CD4-positive, alpha-beta T cell treated with Interleukin-12 subunit alpha and Interleukin-12 subunit beta, for 1 hour (primary cell): ENCODE data around the gene VPS37D.
A peak's percentile ranks its signal among the peaks of the same experiment; 100 is the strongest.

Experiments
- DNase-seq: peaks from one replicate; pipeline ENCODE4 v3.0.0-alpha.2; 2020

VPS37D gene

DNA sequence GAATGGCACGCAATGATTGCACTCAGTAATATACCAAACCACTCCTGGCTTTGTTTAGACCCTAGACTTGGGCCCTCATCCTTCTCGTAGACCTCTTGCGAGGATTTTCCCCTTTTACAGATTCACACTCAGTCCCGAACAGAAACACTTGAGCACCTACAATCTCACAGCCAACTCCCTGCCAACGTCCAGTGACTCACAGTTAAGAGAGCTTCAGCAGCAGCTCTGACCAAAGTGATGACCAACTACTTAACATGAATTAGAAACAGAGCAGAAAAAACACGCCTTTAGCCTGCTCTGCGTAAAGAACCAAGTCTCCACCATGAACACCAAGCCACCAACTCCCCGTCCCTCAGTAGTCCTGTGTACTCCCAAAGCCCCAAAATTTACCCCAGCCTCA is 13.4 kb downstream of the VPS37D start:
- DNase-seq = no peak

DNA sequence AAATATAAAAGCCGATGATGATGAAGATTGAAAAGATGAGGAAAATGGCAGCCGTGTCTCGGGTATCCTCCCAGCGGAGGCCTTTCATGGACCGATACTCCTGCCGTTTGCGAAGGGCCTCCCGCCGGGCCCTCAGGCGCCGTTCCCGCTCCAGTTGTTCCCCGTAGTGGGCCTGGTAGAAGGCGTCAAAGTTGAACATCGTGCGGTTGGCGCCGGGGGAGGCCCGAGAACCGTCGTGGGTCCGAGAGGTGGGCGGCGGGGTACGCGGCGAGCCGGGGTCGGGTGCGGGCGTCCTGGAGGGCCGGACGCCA is 15.1 kb downstream of the VPS37D start:
- DNase-seq = no peak

DNA sequence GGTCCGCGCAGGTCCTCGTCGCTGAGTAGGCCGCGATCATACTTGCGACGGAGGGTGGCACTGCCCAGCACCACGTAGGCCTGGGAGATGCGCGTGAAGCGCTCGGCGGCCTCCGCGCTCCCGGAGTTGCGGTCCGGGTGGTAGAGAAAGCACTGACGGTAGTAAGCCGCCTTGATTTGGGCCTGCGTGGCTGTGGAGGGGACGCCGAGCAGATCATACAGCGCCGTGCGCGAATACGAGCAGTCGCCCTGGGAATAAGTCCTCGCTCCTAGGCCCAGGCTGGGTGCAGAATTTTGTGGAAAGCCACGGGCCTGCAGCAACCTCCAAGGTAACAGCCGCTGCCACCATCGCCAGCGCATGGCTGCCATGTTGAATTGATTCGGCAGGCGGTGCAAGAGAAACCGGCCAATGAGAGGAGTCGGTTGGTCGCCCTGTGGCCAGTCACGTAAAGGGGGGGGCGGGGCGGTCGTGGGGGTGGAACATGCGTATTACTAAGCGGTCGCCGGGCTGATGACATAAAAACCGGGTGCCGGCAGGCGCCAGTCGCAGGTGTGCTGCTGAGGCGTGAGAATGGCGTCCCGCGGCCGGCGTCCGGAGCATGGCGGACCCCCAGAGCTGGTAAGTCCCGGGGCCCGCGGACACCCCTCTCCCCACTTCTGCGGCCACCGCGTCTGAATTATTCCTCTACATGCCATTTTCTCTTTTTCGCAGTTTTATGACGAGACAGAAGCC is 15.6 kb downstream of the VPS37D start, which contains the start of the genes BUD23 and DNAJC30:
Gene BUD23, plus strand, starts transcription at position 542 of the 732 bp plus-strand sequence. Its CDS starts 29 bp downstream, at position 571.
Gene DNAJC30, minus strand, starts transcription at position 398 of the 732 bp plus-strand sequence. Its CDS starts 30 bp downstream, at position 368.
- peak; percentile 95 for DNase-seq

DNA sequence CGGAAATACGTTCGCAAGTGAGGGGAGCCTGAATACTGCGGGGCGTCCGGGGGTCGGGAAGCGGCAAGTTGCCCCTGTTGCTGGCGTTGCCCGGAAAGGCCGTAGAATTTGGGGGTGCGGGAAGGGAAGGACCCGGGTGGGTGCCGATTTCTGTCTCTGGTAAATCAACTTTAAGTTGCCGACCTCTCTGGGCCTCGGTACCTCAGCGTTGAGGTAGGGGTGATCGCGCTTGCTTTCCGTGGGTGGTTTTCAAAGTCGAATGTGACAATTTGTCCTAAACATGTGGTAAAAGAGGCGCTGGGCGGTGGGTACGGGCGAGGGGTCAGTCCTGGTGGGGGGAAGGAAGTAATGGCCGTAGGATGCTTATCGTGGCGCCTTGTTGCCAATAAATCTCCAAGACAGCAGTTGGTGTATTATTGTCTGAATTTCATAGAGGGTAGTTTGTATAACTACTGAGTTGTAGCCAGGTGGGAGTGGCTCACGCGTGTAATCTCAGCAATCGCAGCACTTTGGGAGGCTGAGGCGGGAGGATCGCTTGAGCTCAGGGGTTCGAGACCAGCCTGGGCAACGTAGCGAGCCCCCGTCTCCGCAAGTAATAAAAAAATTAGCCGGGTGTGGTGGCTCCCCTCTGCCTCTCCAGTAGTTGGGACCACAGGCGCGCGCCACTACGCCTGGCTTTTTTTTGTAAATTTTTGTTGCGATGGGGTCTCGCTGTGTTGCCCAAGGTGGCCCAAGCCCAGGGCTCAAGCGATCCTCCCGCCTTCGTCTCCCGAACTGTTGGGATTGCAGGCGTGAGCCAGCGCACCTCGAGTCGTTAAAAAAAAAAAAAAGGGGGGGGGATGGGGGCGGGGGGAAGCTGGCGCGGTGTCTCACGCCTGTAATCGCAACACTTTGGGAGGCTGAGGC is 16.4 kb downstream of the VPS37D start:
- no peak for DNase-seq

DNA sequence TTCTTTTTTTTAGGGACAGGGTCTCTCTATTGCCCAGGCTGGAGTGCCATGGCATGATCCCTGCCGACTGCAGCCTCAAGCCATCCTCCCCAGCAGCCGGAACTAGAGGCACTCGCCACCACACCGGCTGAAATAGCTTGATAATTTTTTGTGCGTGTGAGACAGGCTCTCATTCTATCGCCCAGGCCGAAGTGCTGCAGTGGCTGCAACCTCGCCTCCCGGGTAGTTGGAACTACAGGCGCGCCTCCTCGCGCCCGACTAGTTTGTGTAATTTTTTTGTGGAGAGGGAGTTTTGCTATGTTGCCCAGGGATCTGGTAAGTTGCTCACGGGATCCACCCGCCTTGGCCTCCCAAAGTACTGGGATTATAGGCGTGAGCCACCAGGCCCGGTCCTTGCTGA is 17.7 kb downstream of the VPS37D start:
- no peak for DNase-seq

DNA sequence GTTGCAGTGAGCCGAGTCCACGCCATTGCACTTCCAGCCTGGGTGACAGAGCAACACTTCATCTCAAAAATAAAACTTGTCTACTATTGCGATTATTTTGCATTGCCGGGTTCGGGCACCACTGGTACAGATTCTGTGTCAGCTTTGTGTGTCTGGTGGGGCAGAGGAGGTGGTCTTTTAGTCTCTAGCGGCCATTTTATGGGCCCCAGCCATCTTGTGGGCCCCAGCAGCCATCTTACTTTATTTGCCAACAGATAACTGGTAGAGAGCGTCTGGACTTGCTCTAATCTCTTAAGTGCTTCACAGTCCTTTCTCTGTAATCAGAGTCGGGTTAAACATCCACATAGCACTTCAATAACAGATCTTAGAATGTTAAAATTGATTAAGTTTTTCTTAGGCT is 20.7 kb downstream of the VPS37D start:
- DNase-seq = no peak

DNA sequence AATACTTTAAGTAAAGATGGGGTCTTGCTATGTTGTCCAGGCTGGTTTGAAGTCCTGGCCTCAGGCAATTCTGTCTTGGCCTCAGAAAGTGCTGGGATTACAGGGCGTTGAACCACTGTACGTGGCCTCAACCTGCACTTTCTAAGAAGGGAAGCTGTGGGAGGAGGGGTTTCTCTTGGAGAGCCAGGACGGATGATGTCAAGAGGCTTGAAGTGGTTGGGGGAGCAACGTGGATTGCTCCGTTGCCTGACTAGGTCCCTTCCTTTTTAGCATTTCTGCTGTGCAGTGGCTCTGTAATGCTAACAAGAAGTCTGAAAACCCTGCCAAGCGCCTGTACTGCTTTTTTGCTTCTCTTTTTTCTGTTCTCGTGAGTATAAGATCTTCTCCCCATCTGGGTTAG is 23.0 kb downstream of the VPS37D start:
- no peak for DNase-seq

DNA sequence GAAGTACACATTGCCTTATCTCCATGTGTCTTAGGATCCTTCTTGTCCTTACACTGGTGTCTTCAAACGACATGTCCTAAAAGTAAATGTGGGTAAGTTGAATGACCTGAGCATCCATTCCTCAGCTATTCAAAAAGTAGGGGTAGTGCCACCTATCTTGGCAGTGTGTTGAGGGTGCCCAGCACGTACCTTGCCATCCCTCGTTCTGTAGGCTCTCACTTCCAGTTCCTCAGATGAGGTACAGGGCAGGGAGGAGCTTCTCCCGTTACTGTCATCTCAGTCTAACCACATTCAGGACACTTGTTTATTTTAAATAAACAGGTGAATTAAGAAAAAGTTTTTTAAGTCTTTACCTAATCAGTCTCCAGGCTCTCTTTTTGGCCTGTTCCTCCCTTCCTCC is 28.7 kb downstream of the VPS37D start:
- DNase-seq = no peak

DNA sequence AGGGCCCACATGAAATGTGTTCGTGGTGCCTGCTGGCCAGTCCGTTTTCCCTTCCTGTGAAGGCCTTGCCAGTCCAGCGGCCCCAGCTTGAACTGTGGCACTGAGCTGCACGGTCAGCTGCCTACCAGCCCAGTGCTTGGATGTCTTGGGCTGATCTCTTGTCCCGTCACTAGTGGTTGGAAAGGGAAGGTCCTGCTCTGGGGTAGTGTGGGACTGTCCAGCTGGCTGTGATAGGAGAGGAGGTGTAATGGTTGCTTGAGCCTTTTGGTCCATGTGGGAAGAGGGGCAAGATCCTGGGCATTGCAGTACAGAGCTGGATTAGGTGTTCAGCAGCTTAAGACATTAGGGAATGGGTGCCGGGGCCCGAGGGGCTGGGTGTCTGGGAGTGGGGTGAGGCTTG is 30.8 kb downstream of the VPS37D start:
- DNase-seq = no peak

DNA sequence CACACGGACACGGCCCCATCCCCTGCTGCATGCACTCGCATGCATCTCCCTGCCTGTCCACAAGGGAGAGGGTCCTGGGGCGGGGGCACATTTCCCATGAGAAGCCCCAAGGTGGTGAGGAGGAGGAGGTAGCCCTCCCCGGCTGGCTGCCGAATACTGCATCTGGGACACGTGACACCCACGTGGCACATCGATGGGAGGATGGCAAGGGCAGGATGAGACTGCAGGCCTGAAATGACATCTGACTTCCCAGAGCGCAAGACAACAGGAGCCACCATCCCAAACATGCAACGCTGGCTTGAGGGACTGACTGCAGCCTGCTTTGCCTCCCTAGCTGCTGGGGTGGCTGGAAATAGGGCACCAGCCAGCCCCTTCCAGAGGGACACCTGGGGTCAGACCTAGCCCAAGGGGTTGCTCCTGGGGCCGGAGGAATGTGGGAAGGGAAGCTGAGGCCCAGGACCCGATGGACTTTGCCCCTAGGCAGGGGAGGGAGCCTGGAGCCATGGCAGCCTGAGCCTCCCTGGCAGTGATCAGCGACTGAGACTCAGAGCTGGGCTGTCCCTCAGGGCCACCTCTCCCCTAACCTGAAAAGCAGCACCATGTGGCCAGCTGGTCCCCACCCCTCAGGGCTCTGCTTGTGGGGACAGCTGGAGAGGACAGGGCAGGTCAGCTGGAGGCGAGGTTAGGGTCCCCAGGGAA is 31.9 kb downstream of the VPS37D start:
- no peak for DNase-seq

DNA sequence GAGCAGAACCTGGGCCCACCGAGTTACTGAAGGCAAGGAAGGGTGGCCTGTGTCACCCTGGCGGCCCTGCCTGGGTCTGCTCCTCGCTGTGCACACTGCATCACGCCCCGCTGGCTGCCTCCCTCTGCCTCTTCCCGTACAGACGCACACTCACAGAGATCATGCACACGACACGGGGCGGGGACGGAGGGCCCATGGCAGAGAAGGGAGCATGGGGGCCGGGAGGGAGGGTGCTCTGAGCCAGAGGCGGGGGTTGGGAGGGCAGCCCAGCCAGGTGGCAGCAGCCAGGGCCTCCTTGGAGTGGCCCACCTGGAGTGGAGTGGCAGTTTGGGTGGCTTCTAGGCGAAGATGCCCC is 32.4 kb downstream of the VPS37D start:
- DNase-seq = no peak

DNA sequence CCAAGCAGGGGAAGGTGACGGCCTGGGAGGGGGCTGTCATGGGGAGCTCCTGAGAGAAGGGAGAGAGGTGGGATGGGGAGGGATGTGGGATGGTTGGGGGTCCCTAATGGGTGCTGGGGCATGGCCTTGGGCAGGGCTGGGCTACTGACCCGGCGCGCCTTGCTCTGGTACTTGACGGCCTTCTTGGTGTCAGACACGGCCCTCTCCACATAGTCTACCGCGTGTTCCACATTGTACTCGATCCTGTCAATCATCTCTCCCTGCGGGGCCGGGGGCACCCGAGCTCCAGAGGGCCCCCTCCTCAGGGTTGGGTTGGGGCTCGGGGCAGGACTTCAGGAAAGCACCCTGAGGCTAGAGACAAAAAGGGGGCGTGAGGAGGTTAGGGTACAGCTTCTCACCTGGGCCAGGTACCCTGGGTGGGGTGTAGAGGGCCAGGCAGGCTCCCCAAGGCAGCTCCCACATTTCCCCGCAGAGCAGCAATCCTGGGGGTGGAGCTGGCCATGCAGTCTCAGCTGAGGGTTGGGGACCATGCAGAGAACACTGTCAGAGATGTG is 33.0 kb downstream of the VPS37D start:
- no peak for DNase-seq

DNA sequence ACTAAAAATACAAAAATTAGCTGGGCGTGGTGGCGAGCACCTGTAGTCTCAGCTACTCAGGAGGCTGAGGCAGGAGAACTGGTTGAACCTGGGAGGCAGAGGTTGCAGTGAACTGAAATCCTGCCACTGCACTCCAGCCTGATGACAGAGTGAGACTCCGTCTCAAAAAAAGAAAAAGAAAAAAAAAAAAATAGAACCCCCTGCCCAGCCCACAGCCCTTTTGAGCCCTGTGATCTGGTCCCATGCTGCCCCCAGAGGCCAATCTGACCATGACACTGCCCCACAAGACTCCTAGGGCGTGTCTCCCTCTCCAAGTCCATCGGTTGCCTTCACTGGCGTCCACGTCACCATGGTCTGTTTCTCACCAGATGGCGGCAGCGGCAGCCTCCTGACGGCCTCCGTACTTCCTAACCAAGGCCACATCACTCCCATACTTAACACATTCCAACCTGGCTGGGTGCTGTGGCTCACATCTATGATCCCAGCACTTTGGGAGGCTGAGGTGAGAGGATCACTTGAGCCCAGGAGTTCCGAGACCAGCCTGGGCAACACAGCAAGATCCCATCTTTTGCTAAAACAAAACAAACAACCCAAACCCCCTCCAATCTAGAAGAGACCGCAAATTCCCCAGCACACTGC is 33.8 kb downstream of the VPS37D start:
- peak; percentile 40 for DNase-seq

DNA sequence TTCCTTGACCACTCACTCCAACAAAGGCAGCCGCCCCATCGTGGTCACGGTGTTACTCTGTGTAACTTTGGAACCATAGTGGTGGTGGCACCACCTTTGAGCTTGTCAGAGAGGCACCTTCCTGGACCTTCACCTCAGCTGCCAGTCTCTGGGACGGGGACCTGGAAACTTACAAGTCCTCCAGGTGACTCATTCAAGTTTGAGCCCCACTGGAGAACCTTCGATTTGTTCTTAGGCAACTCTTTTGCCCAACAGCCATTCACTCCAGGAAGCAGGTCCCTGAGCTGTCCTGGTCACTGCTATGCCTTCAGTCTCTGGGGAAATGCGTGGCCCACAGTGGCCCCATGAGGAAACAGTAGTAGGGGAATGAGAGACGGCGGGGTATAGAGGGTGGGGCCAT is 34.6 kb downstream of the VPS37D start:
- DNase-seq = no peak

DNA sequence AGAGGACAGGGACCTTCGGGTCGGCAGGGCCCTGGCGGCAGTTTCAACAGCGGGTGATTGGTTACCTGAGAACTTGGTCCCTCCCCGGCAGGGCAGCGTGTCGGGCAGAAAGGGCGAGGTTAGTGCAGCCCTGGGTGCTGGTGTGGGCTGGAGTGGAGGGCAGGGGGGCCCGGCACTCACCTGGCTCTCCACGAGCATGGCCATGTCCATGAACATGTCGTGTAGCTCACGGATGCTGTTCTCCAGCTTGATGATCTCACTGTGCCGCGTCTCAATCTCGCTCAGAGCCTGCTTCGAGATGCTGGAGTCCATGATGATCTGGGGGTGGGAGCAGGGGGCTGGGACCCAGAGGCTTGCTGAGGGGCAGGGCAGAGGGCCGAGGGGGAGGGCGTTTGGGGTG is 35.0 kb downstream of the VPS37D start:
- DNase-seq = no peak

DNA sequence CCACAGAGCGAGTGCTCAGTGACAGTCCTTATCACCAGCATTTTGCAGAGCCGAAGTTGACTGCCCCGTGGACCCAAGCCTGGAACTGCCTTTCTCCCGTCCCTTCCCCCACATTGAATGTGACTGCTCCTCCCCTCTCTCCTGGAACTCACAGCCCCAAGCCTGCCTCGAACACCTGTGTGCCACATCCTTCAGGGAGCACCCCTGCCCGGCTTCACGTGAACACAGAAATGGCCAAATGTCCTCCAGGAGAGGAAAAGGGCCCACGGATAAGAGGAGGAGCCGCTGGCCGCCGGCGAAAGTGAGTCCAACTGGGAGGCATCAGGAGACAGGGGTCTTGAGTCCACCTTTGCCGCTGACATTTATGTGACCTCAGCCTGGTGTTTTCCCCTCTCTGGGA is 35.6 kb downstream of the VPS37D start:
- no peak for DNase-seq

DNA sequence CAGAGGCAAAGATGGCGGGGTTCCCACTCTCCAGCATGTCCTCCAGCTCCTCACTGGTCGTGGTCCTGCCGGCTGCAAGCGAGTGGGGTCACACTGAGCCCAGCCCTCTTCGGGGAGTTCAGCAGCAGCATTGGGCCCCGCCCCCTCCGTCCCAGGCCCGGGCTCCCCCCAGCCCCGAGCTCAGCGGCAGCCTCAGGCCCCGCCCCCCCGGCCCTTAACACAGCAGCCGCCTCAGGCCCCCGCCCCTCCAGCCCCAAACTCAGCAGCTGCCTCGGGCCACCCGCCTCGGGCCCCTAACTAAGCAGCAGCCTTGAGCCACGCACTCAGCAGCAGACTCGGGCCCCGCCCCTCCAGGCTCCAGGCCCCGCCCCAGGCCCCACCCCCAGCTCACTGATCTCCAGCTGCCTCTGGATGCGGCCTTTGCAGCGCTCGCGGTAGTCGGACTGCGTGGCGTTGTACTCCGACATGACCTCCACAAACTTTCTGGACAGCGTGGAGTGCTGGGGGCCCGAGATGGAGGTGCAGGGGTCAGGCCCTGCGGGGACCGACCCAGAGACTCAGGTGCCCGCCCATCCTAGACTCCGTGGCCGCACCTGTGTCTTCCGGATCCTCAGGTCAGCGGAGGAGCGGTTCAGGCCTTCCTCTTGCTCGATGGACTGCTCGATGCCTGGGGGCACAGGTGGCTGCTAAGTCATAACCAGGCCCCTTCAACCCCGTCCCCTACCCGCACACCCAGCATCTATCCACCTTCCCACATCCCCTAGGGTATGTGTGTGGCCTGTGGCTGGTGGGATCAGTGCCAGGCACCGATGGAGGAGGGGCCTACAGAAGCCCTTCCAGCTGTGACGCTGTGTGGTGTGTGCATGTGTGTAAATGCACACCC is 36.4 kb downstream of the VPS37D start:
- DNase-seq = peak; percentile 38

DNA sequence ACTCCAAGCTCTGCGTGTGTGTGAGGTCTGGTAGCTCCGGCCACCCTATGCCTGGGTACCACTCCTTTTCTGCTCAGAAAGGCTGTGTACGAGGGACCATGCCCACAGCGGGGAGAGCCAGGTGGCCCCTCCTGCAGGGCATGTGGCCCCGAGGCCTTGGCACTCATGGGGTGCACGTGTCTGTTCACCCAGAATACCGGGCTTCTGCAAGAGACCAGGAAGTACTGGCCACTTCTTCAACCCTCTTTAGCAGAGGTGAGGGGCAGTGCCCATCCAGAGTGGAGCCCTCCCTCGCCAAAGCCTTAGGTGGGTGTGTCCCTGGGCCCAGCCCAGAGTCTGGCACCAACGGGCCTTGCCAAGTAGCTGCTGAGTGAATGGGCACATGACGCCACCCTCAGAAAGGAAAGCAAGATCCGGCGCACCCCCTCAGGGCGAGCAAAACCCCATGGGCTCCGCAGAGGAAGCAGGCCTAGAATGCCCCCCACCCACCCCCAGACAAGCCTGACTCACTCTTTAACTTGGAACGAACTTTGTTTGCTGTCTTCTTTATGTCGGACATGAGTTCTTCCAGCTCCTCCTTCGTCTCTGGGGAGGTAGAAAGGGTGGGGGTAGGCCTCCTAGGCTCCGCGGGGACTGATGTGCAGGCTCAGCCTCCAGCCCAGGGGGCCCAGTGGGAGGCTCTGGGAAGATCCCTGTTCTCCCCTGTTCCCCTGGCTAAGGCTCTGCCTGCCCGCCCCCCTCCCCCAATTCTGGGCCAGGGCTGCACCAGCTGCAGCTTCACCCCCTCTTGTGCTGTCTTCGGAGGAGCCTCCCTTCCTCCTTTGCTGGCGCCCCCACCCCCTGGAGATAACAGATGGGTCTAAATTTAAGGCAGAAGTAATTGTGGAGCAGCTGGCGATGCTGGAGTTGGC is 37.3 kb downstream of the VPS37D start:
- no peak for DNase-seq

DNA sequence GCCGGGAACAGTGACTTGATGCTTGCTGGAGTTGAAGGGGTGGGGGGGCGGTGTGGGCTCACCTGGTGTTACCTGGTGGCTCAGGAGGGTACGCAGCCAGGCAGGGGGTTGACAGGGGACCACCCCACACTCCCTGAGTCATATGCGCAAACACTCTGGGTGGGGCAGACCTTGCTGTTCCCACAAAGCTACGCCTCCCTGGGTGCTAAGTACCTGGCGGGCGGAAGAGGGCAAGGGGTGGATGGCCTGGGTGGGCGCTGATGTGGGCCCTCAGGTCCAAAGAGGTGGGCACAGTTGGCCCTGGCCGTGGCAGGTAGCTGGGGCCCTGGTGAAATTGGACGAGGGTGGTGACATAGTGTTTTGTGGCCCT is 37.9 kb downstream of the VPS37D start:
- DNase-seq = no peak

DNA sequence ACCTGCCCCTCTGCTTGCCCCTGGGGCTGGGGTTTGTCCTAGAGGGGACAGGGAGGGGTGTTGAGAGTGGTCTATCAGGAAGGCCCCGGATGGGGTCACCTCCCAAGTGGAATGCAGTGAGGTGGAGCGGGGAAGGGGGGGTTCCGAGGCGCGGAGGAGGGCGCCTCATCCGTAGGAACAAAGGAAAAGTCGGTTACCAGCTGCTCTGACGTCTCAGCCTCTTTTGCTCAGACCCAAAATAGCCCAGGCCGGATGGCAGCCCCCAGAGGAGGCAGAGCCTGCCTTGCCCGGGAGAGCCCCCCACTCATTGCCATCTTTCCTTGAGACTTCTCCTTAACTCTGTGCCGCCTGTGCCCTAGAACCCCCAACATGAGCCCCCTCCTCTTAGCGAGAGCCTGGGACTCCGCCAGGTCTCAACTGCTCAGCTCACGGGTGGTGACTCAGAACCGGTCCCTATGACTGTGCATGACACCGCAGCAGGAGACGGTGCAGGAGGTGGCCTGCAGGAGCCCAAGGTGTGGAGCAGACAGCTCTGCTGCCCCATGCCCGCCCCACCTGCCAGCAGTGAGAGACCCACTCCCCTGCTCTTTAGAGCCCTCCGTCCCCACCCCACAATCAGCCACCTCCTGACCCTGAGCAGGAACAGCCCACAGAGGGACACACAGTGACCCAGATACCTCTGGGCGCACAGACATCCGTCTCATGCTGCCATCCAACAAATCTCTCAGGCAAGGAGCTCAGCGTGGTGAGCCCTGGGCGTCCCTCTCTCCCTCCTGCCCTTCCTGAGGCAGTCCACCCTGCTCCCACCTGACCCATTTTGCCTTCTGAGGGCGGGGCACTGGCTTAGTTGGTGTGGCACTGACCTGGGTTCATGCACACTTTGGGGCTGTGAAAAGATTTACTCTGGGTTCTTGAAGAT is 38.8 kb downstream of the VPS37D start:
- no peak for DNase-seq
